K562 (cell line): ENCODE data around the gene DPEP1.

Source experiments
- KAT8 ChIP-seq: fragments of 450-650 bp; IDR thresholded peaks from 2 replicates; pipeline ENCODE4 v1.6.1; 2016; ENCODE audit warnings: low read depth, mild to moderate bottlenecking
- NR2C1 ChIP-seq, 2 experiments: fragments of 450-650 bp; IDR thresholded peaks; 2 replicates each; pipeline ENCODE4 v1.6.1; 2017; ENCODE audit warnings: mild to moderate bottlenecking in 2 of 2, antibody characterized with exemption in 1 of 2, inconsistent platforms in 1 of 2, missing compliant biosample characterization in 1 of 2, missing genetic modification characterization in 1 of 2

GRCh38 chr16:89595330-89596060 lies 17.9 kb upstream of the DPEP1 start:
- TF ChIP-seq NR2C1 (IDR thresholded peaks at IDR 0.05) (no peak), NR2C1 (tag; IDR thresholded peaks at IDR 0.05) (no peak), KAT8 (no peak)
